ENCODE data around the gene OPCML. TPM values are rescaled to one million over a fixed set of nuclear protein-coding genes. Genes with fewer than 3 reads are reported as not detected.

OPCML gene
- total and polyA plus RNA-seq, 2 of the 13 experiments (the other 11 are each of a cell fraction or from before 2014, with no cell fraction given) = not detected

DNA sequence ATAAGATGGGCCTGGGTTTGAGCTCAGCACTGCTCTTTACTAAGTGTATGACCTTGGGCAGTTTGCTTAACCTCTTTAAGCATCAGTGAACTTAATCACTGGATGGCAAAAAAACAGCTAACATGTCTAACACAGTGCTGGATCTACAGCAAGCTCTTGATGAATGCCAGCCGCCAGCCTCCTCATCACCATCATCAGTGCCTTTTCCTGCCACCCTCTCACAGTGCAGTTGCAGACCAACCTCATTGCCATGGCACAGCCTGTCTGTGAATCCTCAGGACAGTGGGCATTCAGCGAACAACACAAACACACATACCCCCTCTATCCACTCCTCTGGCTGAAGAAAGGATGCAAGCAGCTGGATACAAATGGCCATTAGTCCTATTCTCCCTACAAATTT is 133.0 kb downstream of the OPCML start (continued):
- TF ChIP-seq CAMTA2 (CRISPR knock-in tag; IDR thresholded peaks at IDR 0.05; ENCODE audit: borderline replicate concordance) (no peak), ELF1 (CRISPR knock-in tag; IDR thresholded peaks at IDR 0.05) (no peak), FOSL1 (CRISPR knock-in tag; IDR thresholded peaks at IDR 0.05; ENCODE audit: borderline replicate concordance) (no peak), ZNF468 (CRISPR knock-in tag; IDR thresholded peaks at IDR 0.05) (no peak), SRSF9 (IDR thresholded peaks at IDR 0.05; ENCODE audit: borderline replicate concordance, insufficient read depth, low read depth, low read length, poor library complexity, severe bottlenecking) (no peak), AGO2 (optimal IDR thresholded peaks at IDR 0.05; ENCODE audit: low read depth, low read length) (no peak), ARHGAP35 (CRISPR knock-in tag; IDR thresholded peaks at IDR 0.05; ENCODE audit: borderline replicate concordance) (no peak), KDM4B (CRISPR knock-in tag; IDR thresholded peaks at IDR 0.05) (no peak), ZNF446 (CRISPR knock-in tag; IDR thresholded peaks at IDR 0.05) (no peak)
- TF ChIP-seq, protein P1, sequence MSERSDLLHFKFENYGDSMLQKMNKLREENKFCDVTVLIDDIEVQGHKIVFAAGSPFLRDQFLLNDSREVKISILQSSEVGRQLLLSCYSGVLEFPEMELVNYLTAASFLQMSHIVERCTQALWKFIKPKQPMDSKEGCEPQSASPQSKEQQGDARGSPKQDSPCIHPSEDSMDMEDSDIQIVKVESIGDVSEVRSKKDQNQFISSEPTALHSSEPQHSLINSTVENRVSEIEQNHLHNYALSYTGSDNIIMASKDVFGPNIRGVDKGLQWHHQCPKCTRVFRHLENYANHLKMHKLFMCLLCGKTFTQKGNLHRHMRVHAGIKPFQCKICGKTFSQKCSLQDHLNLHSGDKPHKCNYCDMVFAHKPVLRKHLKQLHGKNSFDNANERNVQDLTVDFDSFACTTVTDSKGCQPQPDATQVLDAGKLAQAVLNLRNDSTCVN (CRISPR knock-in tag; IDR thresholded peaks at IDR 0.05; ENCODE audit: borderline replicate concordance) = no peak
- TF ChIP-seq, protein P2, sequence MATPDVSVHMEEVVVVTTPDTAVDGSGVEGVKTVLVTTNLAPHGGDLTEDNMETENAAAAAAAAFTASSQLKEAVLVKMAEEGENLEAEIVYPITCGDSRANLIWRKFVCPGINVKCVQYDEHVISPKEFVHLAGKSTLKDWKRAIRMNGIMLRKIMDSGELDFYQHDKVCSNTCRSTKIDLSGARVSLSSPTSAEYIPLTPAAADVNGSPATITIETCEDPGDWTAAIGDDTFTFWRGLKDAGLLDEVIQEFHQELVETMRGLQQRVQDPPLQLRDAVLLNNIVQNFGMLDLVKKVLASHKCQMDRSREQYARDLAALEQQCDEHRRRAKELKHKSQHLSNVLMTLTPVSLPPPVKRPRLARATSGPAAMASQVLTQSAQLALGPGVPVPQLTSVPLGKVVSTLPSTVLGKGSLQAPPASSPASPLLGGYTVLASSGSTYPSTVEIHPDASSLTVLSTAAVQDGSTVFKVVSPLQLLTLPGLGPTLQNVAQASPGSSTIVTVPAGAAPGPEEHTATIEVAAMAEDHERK (CRISPR knock-in tag; IDR thresholded peaks at IDR 0.05; ENCODE audit: low read depth) = no peak
- TF ChIP-seq, protein P3, sequence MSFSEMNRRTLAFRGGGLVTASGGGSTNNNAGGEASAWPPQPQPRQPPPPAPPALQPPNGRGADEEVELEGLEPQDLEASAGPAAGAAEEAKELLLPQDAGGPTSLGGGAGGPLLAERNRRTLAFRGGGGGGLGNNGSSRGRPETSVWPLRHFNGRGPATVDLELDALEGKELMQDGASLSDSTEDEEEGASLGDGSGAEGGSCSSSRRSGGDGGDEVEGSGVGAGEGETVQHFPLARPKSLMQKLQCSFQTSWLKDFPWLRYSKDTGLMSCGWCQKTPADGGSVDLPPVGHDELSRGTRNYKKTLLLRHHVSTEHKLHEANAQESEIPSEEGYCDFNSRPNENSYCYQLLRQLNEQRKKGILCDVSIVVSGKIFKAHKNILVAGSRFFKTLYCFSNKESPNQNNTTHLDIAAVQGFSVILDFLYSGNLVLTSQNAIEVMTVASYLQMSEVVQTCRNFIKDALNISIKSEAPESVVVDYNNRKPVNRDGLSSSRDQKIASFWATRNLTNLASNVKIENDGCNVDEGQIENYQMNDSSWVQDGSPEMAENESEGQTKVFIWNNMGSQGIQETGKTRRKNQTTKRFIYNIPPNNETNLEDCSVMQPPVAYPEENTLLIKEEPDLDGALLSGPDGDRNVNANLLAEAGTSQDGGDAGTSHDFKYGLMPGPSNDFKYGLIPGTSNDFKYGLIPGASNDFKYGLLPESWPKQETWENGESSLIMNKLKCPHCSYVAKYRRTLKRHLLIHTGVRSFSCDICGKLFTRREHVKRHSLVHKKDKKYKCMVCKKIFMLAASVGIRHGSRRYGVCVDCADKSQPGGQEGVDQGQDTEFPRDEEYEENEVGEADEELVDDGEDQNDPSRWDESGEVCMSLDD (CRISPR knock-in tag; IDR thresholded peaks at IDR 0.05; ENCODE audit: borderline replicate concordance) = no peak

Data from HepG2 (cell line).